MCF 10A (cell line): ENCODE data around the gene C4BPA. TPM values are rescaled to one million over a fixed set of nuclear protein-coding genes. Genes with fewer than 3 reads are reported as not detected.

Source experiments
- BruUV-seq: library from RNA; stranded (reverse); fragments of 400-500 nt; replicated peaks from 2 replicates; lab custom pipeline; 2021; lab: Mats Ljungman, UMichigan
- CTCF ChIA-PET: fragments of 300-600 bp; sonication (Branson Sonifier 250); formaldehyde crosslinking; extraction: SDS; loops from one replicate; lab custom pipeline; 2021; ENCODE audit warnings: antibody characterized with exemption, inconsistent platforms; lab: Yijun Ruan, JAX
- POLR2A ChIA-PET: fragments of 300-600, 350-650 bp; sonication (Branson Sonifier 250); formaldehyde crosslinking; extraction: SDS; loops from one replicate; lab custom pipeline; 2020; ENCODE audit warnings: antibody characterized with exemption, inconsistent platforms; lab: Yijun Ruan, JAX
- DNase-seq: peaks from one replicate; pipeline ENCODE4 v3.0.0-alpha.2; 2018; ENCODE audit not compliant: unreplicated experiment
- H3K27ac Mint-ChIP-seq: one replicate; pipeline ENCODE4 v1.8.0; 2022; ENCODE audit warnings: mild to moderate bottlenecking, low read depth, mixed read lengths; ENCODE audit not compliant: unreplicated experiment
- H3K27me3 Mint-ChIP-seq: one replicate; pipeline ENCODE4 v1.8.0; 2022; ENCODE audit warnings: mixed read lengths; ENCODE audit not compliant: insufficient read depth, unreplicated experiment
- H3K36me3 Mint-ChIP-seq: one replicate; pipeline ENCODE4 v1.8.0; 2022; ENCODE audit warnings: mild to moderate bottlenecking, moderate library complexity, mixed read lengths; ENCODE audit not compliant: insufficient read depth, unreplicated experiment
- H3K4me1 Mint-ChIP-seq: one replicate; pipeline ENCODE4 v1.8.0; 2022; ENCODE audit warnings: mixed read lengths; ENCODE audit not compliant: insufficient read depth, unreplicated experiment
- H3K4me3 Mint-ChIP-seq: one replicate; pipeline ENCODE4 v1.8.0; 2022; ENCODE audit warnings: mild to moderate bottlenecking, moderate library complexity, mixed read lengths; ENCODE audit not compliant: unreplicated experiment
- H3K9me3 Mint-ChIP-seq: one replicate; pipeline ENCODE4 v1.8.0; 2022; ENCODE audit warnings: mixed read lengths; ENCODE audit not compliant: unreplicated experiment
- CTCF ChIP-seq: fragments of 200-600 bp; IDR thresholded peaks from one replicate; pipeline ENCODE4 v1.8.0; 2022; ENCODE audit warnings: antibody characterized with exemption, mild to moderate bottlenecking; ENCODE audit not compliant: unreplicated experiment
- intact Hi-C: fragments of 100-400 bp; cut with micrococcal nuclease; formaldehyde crosslinking; loops from 2 replicates; pipeline ENCODE4 v1.14.1; 2022
- total RNA-seq: library from RNA; stranded (reverse); gene quantifications from 2 replicates; pipeline ENCODE4 v1.2.3, GENCODE V29; 2022

C4BPA gene
- total RNA-seq, 1 experiment from 2014 or later, result not detected

DNA sequence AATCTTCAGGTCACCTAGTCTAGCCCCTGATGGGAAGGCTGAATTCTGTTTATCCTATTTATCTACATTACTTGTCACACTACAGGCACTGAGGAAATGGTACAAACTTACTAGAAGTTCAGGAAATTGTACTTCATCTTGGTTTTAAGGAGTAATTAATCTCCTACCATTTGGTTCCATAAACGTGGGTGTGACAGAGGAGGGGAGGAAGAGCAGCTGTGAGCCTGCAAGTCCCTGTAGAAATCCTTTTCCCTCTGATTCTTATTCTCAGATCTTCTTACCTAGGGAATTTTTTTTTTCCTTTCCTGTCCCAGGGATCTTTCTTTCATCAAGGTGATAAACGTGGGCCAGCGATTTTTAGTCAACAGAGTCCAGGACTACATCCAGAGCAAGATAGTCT lies 36.8 kb upstream of the C4BPA start:
- no peak for DNase-seq
- Mint-ChIP-seq H3K4me3 (no peak overlapping the region), H3K36me3 (peaks cover 50% of the 10 kb centered on the region), H3K4me1 (no peaks in the 10 kb centered on the region), H3K27me3 (no peaks in the 10 kb centered on the region), H3K9me3 (no peaks in the 10 kb centered on the region), H3K27ac (no peak overlapping the region)
- POLR2A ChIA-PET, result interaction anchor here (0.8 to 11.2 kb wide), 3 partner anchors 14 to 60 kb away, joined by 3 to 399 read pairs (median 9); partner anchors contain the start of genes C1orf116, PFKFB2 and YOD1
- no peak for TF ChIP-seq CTCF
- CTCF ChIA-PET, result no interaction called here
- no TSS peak for BruUV-seq
- intact Hi-C loops, result no loop called here

DNA sequence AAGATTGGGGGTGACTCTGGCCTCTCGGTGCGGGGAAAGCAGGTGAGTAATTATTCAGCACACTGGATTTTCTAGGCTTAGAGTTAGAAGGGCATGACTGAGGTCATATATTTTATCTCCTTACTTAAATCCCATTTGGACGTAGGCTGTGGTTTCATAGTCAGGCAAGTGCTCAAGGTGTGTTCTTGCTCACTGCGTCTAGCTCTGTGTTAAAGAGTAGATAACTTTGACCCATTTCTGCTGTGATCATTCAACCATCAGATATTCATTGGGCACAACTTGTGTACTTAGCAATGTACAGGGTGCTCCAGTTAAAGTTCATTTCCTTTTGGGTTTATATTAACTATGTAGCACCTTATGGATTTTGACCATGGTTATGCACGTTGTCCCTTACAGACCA lies 36.4 kb upstream of the C4BPA start:
- no peak for TF ChIP-seq CTCF
- H3K9me3 Mint-ChIP-seq, result no peaks in the 10 kb centered on the region
- H3K4me3 Mint-ChIP-seq, result no peak overlapping the region
- H3K27me3 Mint-ChIP-seq, result no peaks in the 10 kb centered on the region
- H3K4me1 Mint-ChIP-seq, result no peaks in the 10 kb centered on the region
- POLR2A ChIA-PET, result interaction anchor here (0.8 to 11.2 kb wide), 3 partner anchors 15 to 60 kb away, joined by 3 to 399 read pairs (median 9); partner anchors contain the start of genes C1orf116, PFKFB2 and YOD1
- intact Hi-C loops, result no loop called here
- H3K36me3 Mint-ChIP-seq, result peaks cover 45% of the 10 kb centered on the region
- CTCF ChIA-PET, result interaction anchor here (0.5 to 9.9 kb wide), 3 partner anchors 8 to 407 kb away, joined by 3 to 146 read pairs (median 3); partner anchors contain the start of gene PFKFB2
- no peak for DNase-seq
- no peak overlapping the region for H3K27ac Mint-ChIP-seq
- BruUV-seq, result no TSS peak

DNA sequence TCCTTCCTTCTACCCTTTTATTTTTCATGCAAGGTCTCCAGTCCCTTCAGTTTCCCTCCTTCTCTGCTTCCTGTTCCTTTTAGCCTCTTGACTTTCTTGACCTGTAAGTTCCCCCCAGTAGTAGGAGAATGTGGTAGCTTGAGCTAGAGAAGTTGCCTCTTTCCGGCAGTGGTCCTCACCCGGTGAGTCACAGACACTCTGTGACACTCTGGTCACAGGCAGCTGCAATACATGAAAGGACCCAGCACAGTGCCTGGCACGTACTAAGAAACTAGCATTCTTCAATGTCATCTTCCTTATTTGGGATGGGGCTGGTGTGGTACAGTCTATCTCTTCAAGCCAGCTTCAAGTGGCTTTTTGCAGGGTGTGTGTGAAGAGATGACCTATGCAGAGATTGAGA lies 35.0 kb upstream of the C4BPA start:
- no peak for DNase-seq
- BruUV-seq, result no TSS peak
- intact Hi-C loops, result no loop called here
- Mint-ChIP-seq H3K27ac (no peak overlapping the region), H3K36me3 (peaks cover 37% of the 10 kb centered on the region), H3K27me3 (no peaks in the 10 kb centered on the region), H3K9me3 (no peaks in the 10 kb centered on the region), H3K4me3 (no peak overlapping the region), H3K4me1 (peaks cover 6% of the 10 kb centered on the region)
- ChIA-PET POLR2A (interaction anchor here (1.8 to 11.2 kb wide), 3 partner anchors 16 to 39 kb away, joined by 9 to 399 read pairs (median 164); partner anchors contain the start of genes C1orf116, PFKFB2 and YOD1), CTCF (interaction anchor here (0.7 to 9.9 kb wide), 4 partner anchors 10 to 156 kb away, joined by 3 to 146 read pairs (median 4); partner anchors contain the start of gene PFKFB2)
- no peak for TF ChIP-seq CTCF

- no peak for TF ChIP-seq CTCF
- no peak for DNase-seq
- Mint-ChIP-seq H3K4me1 (peaks cover 11% of the 10 kb centered on the region), H3K9me3 (no peaks in the 10 kb centered on the region), H3K27ac (no peak overlapping the region), H3K4me3 (no peak overlapping the region), H3K36me3 (peaks cover 34% of the 10 kb centered on the region), H3K27me3 (no peaks in the 10 kb centered on the region)
- no TSS peak for BruUV-seq
- POLR2A ChIA-PET, result interaction anchor here (0.6 to 11.2 kb wide), 3 partner anchors 17 to 573 kb away, joined by 3 to 399 read pairs (median 164); partner anchors contain the start of genes C1orf116, PFKFB2 and YOD1
- CTCF ChIA-PET, result interaction anchor here (0.6 to 9.9 kb wide), 6 partner anchors 9 to 743 kb away, joined by 3 to 146 read pairs (median 4); partner anchors contain the start of genes PFKFB2 and YOD1
- intact Hi-C loops, result loop anchor here (10.0 kb wide), 2 partner anchors 435 to 595 kb away; partner anchors contain the start of genes DYRK3 and IKBKE
These were observed 34.1 kb upstream of the C4BPA start for GRCh38 chr1:207069858-207070506.
